Breast epithelium (tissue), 3 donors: ENCODE measurements around the gene EIF2S2.

ENCODE experiments used
- POLR2A ChIP-seq: fragments of 450-650 bp; IDR thresholded peaks from one replicate; pipeline ENCODE4 v1.6.1; 2016; ENCODE audit warnings: antibody characterized with exemption, mild to moderate bottlenecking, moderate library complexity
- POLR2AphosphoS5 ChIP-seq, 3 donors: sonication (generic); formaldehyde crosslinking; IDR thresholded peaks; one replicate each; pipeline ENCODE4 v1.6.1; 2017; ENCODE audit warnings: antibody characterized with exemption in 3 of 3
- TF ChIP-seq, protein P1 (sequence below), 3 donors: fragments of 450-650 bp; IDR thresholded peaks; one replicate each; pipeline ENCODE4 v1.5.1; 2016 to 2017; ENCODE audit warnings: antibody characterized with exemption in 3 of 3, mild to moderate bottlenecking in 3 of 3, moderate library complexity in 3 of 3

- TF ChIP-seq POLR2A (no peak), POLR2AphosphoS5 (IDR thresholded peaks at IDR 0.05) (no peak)
- TF ChIP-seq, protein P1, sequence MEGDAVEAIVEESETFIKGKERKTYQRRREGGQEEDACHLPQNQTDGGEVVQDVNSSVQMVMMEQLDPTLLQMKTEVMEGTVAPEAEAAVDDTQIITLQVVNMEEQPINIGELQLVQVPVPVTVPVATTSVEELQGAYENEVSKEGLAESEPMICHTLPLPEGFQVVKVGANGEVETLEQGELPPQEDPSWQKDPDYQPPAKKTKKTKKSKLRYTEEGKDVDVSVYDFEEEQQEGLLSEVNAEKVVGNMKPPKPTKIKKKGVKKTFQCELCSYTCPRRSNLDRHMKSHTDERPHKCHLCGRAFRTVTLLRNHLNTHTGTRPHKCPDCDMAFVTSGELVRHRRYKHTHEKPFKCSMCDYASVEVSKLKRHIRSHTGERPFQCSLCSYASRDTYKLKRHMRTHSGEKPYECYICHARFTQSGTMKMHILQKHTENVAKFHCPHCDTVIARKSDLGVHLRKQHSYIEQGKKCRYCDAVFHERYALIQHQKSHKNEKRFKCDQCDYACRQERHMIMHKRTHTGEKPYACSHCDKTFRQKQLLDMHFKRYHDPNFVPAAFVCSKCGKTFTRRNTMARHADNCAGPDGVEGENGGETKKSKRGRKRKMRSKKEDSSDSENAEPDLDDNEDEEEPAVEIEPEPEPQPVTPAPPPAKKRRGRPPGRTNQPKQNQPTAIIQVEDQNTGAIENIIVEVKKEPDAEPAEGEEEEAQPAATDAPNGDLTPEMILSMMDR (IDR thresholded peaks at IDR 0.05) = no peak
These were observed 22.9 kb downstream of the EIF2S2 start for GRCh38 chr20:34089175-34089479.
